GM12878 (cell line): ENCODE measurements around the gene PSG2. TPM values are rescaled to one million over a fixed set of nuclear protein-coding genes. Genes with fewer than 3 reads are reported as not detected.
"Not testable (repeated sequence)": the region's sequence is repeated elsewhere in the genome, so short reads cannot be mapped to it uniquely, and the experiment has no call there.

Experiments
- ATAC-seq: fragments of 200-7000 bp; cut with Tn5 transposase; 3 replicates; pipeline ENCODE4 v1.9.1; 2020; ENCODE audit warnings: mild to moderate bottlenecking, moderate library complexity
- BruUV-seq: library from RNA; stranded (reverse); fragments of 400-500 nt; replicated peaks from 2 replicates; lab custom pipeline; 2021; lab: Mats Ljungman, UMichigan
- CTCF ChIA-PET: fragments of 300-600 bp; sonication (Branson Sonifier 250); formaldehyde crosslinking; extraction: SDS; loops from one replicate; lab custom pipeline; 2021; ENCODE audit warnings: inconsistent platforms; lab: Yijun Ruan, JAX
- POLR2A ChIA-PET: fragments of 350-600 bp; formaldehyde crosslinking; extraction: SDS; loops from one replicate; lab custom pipeline; 2021; ENCODE audit warnings: inconsistent platforms; lab: Charles Lee
- RAD21 ChIA-PET: fragments of 300-600 bp; sonication (Branson Sonifier 250); formaldehyde crosslinking; loops from one replicate; lab custom pipeline; 2023; ENCODE audit warnings: antibody characterized with exemption; ENCODE audit not compliant: unreplicated experiment; lab: Charles Lee
- SMC1A ChIA-PET: fragments of 300-600 bp; sonication (Branson Sonifier 250); formaldehyde crosslinking; loops from one replicate; lab custom pipeline; 2023; ENCODE audit not compliant: unreplicated experiment, uncharacterized antibody; lab: Charles Lee
- DNase-seq: peaks from one replicate; pipeline ENCODE4 v3.0.0-alpha.2; 2011; ENCODE audit warnings: low read depth, low spot score
- FAIRE-seq: peaks from 3 replicates; lab custom pipeline; 2011; peaks lifted over from hg19 to GRCh38; lab: Jason Lieb, UNC
- H2AFZ ChIP-seq: 2 replicates; pipeline ENCODE4 v1.6.0; 2011; ENCODE audit warnings: low read depth, low read length, control low read depth; ENCODE audit not compliant: control insufficient read depth
- H3K27ac ChIP-seq: 2 replicates; pipeline ENCODE4 v1.5.1; 2011; ENCODE audit warnings: control low read depth; ENCODE audit not compliant: control insufficient read depth, insufficient read depth
- H3K27me3 ChIP-seq, 2 experiments: replicated peaks in 1 of 2; 2 replicates each; pipeline versions ENCODE4 v1.6.0 to v1.6.1; 2011; ENCODE audit warnings: low read length in 1 of 2; ENCODE audit not compliant: control insufficient read depth in 2 of 2, insufficient read depth in 2 of 2
- H3K36me3 ChIP-seq, 2 experiments: 2 replicates each; pipeline ENCODE4 v1.5.1; 2011; ENCODE audit warnings: low read length in 1 of 2; ENCODE audit not compliant: control insufficient read depth in 2 of 2, insufficient read depth in 2 of 2
- H3K4me1 ChIP-seq: 2 replicates; pipeline ENCODE4 v1.6.1; 2011; ENCODE audit warnings: mild to moderate bottlenecking, low read length, moderate library complexity, mixed read lengths; ENCODE audit not compliant: control insufficient read depth, insufficient read depth
- H3K4me2 ChIP-seq: 2 replicates; pipeline ENCODE4 v1.6.0; 2011; ENCODE audit warnings: control low read depth; ENCODE audit not compliant: control insufficient read depth, insufficient read depth
- H3K4me3 ChIP-seq: fragments of 200-600 bp; sonication (generic); 2 replicates; pipeline ENCODE4 v1.5.1; 2016
- H3K79me2 ChIP-seq: 2 replicates; pipeline ENCODE4 v1.6.0; 2011; ENCODE audit warnings: low read length; ENCODE audit not compliant: control insufficient read depth, insufficient read depth
- H3K9ac ChIP-seq: 2 replicates; pipeline ENCODE4 v1.8.0; 2011; ENCODE audit warnings: low read length, control low read depth, mixed read lengths; ENCODE audit not compliant: control insufficient read depth, insufficient read depth
- H3K9me3 ChIP-seq: replicated peaks from 3 replicates; pipeline ENCODE4 v1.5.1; 2011; ENCODE audit warnings: mild to moderate bottlenecking, low read length; ENCODE audit not compliant: control insufficient read depth, insufficient read depth
- H4K20me1 ChIP-seq: 2 replicates; pipeline ENCODE4 v1.6.0; 2011; ENCODE audit not compliant: control insufficient read depth, insufficient read depth
- WGBS: methylation state at CpG from one replicate; pipeline ENCODE4 v1.1.6; 2016; ENCODE audit warnings: low lambda C conversion rate; ENCODE audit not compliant: insufficient replicate concordance, insufficient coverage; ENCODE audit errors: missing lambda C conversion rate; 5-methylcytosine and 5-hydroxymethylcytosine counted together
- in situ Hi-C: fragments of 300-500 bp; cut with MboI; formaldehyde crosslinking; loops from 9 replicates; pipeline ENCODE4 v1.14.3; 2018; ENCODE audit warnings: mixed read lengths
- intact Hi-C: fragments of 100-400 bp; cut with micrococcal nuclease; formaldehyde crosslinking; loops from one replicate; pipeline ENCODE4 v1.14.2; 2022; ENCODE audit not compliant: unreplicated experiment
- polyA plus RNA-seq, 11 experiments: library from polyadenylated mRNA; depleted of rRNA in 4 of 11; unstranded in 6 of 11; stranded (reverse) in 5 of 11; fragments of >200 nt; fragmentation: Nextera tagmentation in 4 of 11; fragmentation: Illumina TruSeq in 1 of 11; extraction: Ambion mirVana in 4 of 11; extraction: Trizol in 1 of 11; gene quantifications; 1 replicate in 1 of 11; 2 replicates in 10 of 11; pipeline versions ENCODE4 v1.2.1 to v1.2.3, GENCODE V29; 2011 to 2016; ENCODE audit warnings: inconsistent platforms in 2 of 11, missing spikeins in 2 of 11, low read depth in 1 of 11
- total RNA-seq, 4 experiments: library from RNA; depleted of rRNA in 3 of 4; stranded (reverse); fragments of >200 nt in 3 of 4; fragmentation: Illumina TruSeq in 1 of 4; extraction: Trizol in 1 of 4; gene quantifications; 2 replicates each; pipeline versions ENCODE4 v1.2.1 to v1.2.3, GENCODE V29; 2013 to 2021

Gene PSG2
- total and polyA plus RNA-seq, 10 of the 15 experiments (the other 5 are each of a cell fraction or from before 2014, with no cell fraction given): not detected

- H3K4me1 ChIP-seq, FAIRE-seq, H3K9me3 ChIP-seq, BruUV-seq, H3K27me3 ChIP-seq, DNase-seq, in situ Hi-C loops, intact Hi-C loops, H3K9ac ChIP-seq, ATAC-seq, H3K27ac ChIP-seq, H3K36me3 ChIP-seq, H4K20me1 ChIP-seq, H3K4me3 ChIP-seq, CTCF ChIA-PET, POLR2A ChIA-PET, H3K79me2 ChIP-seq, RAD21 ChIA-PET, H2AFZ ChIP-seq, H3K4me2 ChIP-seq, SMC1A ChIA-PET: not testable (repeated sequence)
- WGBS: 11% methylated on average over 3 of the region's 3 CpGs
Observed at GRCh38 chr19:43062418-43062817, 20.1 kb downstream of the PSG2 start.

GRCh38 chr19:43061326-43061725, 21.2 kb downstream of the PSG2 start:
- H3K9ac ChIP-seq, intact Hi-C loops, H2AFZ ChIP-seq, H4K20me1 ChIP-seq, H3K27ac ChIP-seq, ATAC-seq, H3K4me2 ChIP-seq, H3K79me2 ChIP-seq, H3K9me3 ChIP-seq, POLR2A ChIA-PET, DNase-seq, H3K4me3 ChIP-seq, FAIRE-seq, H3K36me3 ChIP-seq, SMC1A ChIA-PET, H3K27me3 ChIP-seq, RAD21 ChIA-PET, in situ Hi-C loops, CTCF ChIA-PET, BruUV-seq, H3K4me1 ChIP-seq: not testable (repeated sequence)
- 12% methylated on average over 3 of the region's 3 CpGs for WGBS

- RAD21 ChIA-PET, intact Hi-C loops, H3K9ac ChIP-seq, ATAC-seq, DNase-seq, BruUV-seq, FAIRE-seq, H3K4me3 ChIP-seq, H3K9me3 ChIP-seq, in situ Hi-C loops, H3K36me3 ChIP-seq, H3K27ac ChIP-seq, H3K79me2 ChIP-seq, CTCF ChIA-PET, H2AFZ ChIP-seq, H4K20me1 ChIP-seq, H3K4me1 ChIP-seq, POLR2A ChIA-PET, H3K4me2 ChIP-seq, H3K27me3 ChIP-seq, SMC1A ChIA-PET: not testable (repeated sequence)
- 2% methylated on average over 3 of the region's 3 CpGs for WGBS
Observed at GRCh38 chr19:43060254-43060653, 22.2 kb downstream of the PSG2 start.

GRCh38 chr19:43059482-43059881, 23.0 kb downstream of the PSG2 start:
- H3K4me3 ChIP-seq, DNase-seq, intact Hi-C loops, H3K4me2 ChIP-seq, H3K27me3 ChIP-seq, H2AFZ ChIP-seq, H3K27ac ChIP-seq, CTCF ChIA-PET, H3K9me3 ChIP-seq, BruUV-seq, H3K36me3 ChIP-seq, SMC1A ChIA-PET, FAIRE-seq, H4K20me1 ChIP-seq, ATAC-seq, H3K4me1 ChIP-seq, H3K9ac ChIP-seq, POLR2A ChIA-PET, in situ Hi-C loops, H3K79me2 ChIP-seq, RAD21 ChIA-PET: not testable (repeated sequence)
- 33% methylated on average over 2 of the region's 2 CpGs for WGBS
